ENCODE data around the gene IL36A. TPM values are rescaled to one million over a fixed set of nuclear protein-coding genes. Genes with fewer than 3 reads are reported as not detected.

The IL36A gene
- total and polyA plus RNA-seq, 2 donors (not counting 3 experiments of a cell fraction or from before 2014, with no cell fraction given): not detected

- BruUV-seq (replicated peaks): no TSS peak
- POLR2A ChIA-PET: no interaction called here
- Histone ChIP-seq H3K4me1 (ENCODE audit: control insufficient read depth, extremely low read depth, insufficient read depth, low read length) (no peaks in the 10 kb centered on the region), H3K4me3 (replicated peaks in 1 of 3; ENCODE audit: insufficient read depth in 1 of 3, low read depth in 1 of 3, low read length in 3 of 3) (no peak overlapping the region), H3K9me1 (replicated peaks; ENCODE audit: control insufficient read depth, extremely low read depth, insufficient read depth, low read length) (no peaks in the 10 kb centered on the region), H3K9ac (replicated peaks; ENCODE audit: extremely low read depth, insufficient read depth, low read length) (no peak overlapping the region), H3K36me3 (ENCODE audit: control insufficient read depth in 2 of 2, extremely low read depth in 1 of 2, insufficient read depth in 2 of 2, low read length in 2 of 2) (no peaks in the 10 kb centered on the region), H3K9me3 (replicated peaks; ENCODE audit: control insufficient read depth, insufficient read depth, low read length) (peaks cover 2% of the 10 kb centered on the region), H3K27ac (ENCODE audit: insufficient read depth, low read depth, low read length) (no peak overlapping the region), H3K4me2 (ENCODE audit: insufficient read depth, low read length) (no peak overlapping the region), H2AFZ (ENCODE audit: low read depth, low read length) (no peak overlapping the region), H4K20me1 (replicated peaks; ENCODE audit: control insufficient read depth, extremely low read depth, insufficient read depth, low read length) (no peaks in the 10 kb centered on the region), H3K27me3 (ENCODE audit: control insufficient read depth in 2 of 2, insufficient read depth in 2 of 2, low read length in 2 of 2) (no peaks in the 10 kb centered on the region), H3K79me2 (ENCODE audit: control insufficient read depth, insufficient read depth, low read length) (no peaks in the 10 kb centered on the region)
- CTCF ChIA-PET: no interaction called here
- DNase-seq (ENCODE audit: low read depth, low spot score) (no peak), FAIRE-seq (no peak)
- intact Hi-C loops (cut with micrococcal nuclease): no loop called here
- dilution Hi-C loops (cut with MboI; ENCODE audit: extremely low pct_ligation_motif_present, low sequenced_read_pairs): no loop called here
- TF ChIP-seq MAX (IDR thresholded peaks at IDR 0.05; ENCODE audit: insufficient read depth, insufficient read length) (no peak), POLR2A (IDR thresholded peaks at IDR 0.05; ENCODE audit: low read depth, low read length) (no peak), FOS (IDR thresholded peaks at IDR 0.05; ENCODE audit: borderline replicate concordance, insufficient read depth, low read length) (no peak), POLR2AphosphoS5 (IDR thresholded peaks at IDR 0.05; ENCODE audit: insufficient read depth, low read depth, low read length) (no peak), EZH2 (IDR thresholded peaks at IDR 0.05; ENCODE audit: borderline replicate concordance, low read depth, low read length, severe bottlenecking) (no peak)
- TF ChIP-seq, protein P1, sequence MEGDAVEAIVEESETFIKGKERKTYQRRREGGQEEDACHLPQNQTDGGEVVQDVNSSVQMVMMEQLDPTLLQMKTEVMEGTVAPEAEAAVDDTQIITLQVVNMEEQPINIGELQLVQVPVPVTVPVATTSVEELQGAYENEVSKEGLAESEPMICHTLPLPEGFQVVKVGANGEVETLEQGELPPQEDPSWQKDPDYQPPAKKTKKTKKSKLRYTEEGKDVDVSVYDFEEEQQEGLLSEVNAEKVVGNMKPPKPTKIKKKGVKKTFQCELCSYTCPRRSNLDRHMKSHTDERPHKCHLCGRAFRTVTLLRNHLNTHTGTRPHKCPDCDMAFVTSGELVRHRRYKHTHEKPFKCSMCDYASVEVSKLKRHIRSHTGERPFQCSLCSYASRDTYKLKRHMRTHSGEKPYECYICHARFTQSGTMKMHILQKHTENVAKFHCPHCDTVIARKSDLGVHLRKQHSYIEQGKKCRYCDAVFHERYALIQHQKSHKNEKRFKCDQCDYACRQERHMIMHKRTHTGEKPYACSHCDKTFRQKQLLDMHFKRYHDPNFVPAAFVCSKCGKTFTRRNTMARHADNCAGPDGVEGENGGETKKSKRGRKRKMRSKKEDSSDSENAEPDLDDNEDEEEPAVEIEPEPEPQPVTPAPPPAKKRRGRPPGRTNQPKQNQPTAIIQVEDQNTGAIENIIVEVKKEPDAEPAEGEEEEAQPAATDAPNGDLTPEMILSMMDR (IDR thresholded peaks at IDR 0.05; ENCODE audit: extremely low read depth in 1 of 2, insufficient read depth in 1 of 2, low read depth in 1 of 2, low read length in 2 of 2): no peak
These were observed 9.8 kb upstream of the IL36A start for GRCh38 chr2:112995346-112995920.

Measured in endothelial cell of umbilical vein (primary cell).